ENCODE data around the gene ADARB2.

The ADARB2 gene

DNA sequence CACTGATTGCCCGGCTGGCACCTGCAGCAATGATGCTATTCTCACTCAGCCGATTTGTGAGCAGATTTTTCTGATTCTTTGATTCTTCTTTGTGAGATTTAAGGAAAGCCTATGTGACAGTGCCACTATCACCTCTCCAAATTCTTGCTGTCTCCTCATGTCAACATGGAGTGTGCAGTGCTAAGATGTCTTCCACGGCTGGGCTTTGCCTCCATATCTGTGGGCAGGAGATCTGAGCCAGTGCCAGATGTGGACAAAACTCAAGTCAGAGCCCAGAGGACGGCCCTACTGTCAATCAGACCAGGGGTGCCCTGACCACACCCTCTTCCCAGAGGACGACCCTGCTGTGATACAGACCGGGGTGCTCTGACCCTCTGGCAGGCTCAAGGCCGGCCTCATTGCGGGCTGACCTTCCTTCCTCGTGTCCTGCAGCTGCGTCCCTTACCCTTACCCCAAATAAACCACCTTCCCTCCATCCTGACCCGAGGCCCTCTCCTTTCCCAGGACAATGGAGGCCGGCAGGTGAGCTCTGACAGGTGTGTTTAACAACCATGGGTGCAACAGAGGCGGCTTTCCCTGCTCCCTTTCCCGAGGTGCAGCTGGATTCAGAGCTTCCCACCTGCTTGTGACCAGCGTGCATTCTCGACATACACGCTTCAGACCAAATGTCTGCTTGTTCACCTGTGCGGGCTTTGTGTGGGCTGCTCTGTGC, 221.4 kb downstream of the ADARB2 start:
- no peak for DNase-seq

DNA sequence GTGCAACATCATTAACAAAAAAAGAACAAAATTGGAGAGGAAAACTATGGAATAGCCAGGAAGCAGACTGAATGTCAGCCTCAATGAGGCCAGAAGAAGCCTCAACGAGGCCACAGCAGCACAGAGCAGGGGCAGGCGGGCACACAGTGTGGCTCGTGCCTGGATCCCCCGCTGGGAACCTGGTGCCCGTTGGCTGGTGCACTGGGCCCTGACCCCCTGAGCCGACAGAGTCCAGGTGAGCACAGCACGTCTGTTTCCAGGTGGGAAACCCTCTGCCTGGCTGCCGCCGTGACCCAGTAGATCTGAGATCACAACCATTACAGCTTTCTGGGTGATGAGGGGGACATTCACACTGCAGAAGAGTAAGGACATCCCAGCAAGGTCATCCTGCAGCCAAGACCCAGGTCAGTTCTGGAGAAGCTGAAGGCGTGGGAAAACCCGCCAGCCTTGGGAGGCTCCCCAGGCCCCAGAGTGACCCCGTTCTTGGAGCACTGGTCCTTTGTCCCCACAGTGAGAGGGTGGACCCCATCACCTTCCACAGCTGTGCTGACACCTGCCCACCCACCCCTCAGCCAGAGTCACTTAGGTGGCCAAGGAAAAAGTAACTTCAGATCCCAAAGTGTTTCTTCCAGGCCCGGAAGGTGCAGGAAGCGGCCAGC, 222.1 kb downstream of the ADARB2 start:
- DNase-seq = no peak

DNA sequence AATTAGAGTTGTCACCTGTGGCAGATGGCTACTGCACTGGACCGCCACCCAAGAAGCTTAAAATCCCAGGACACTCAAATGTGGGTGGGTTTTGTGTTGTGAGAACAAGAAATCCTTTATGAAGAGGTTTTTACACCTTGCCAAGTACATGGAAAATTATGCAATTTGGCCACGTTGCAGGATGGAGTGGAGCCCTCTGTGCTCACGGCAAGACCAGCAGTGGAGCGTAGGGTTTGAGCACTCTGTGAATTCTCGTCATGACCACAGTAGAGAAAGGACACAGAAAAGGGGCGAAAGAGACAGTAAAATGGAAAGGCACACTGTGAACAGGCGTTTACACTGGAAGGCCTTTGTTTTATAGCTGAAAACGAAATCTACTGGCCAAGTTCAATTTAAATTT, 222.6 kb downstream of the ADARB2 start:
- no peak for DNase-seq

DNA sequence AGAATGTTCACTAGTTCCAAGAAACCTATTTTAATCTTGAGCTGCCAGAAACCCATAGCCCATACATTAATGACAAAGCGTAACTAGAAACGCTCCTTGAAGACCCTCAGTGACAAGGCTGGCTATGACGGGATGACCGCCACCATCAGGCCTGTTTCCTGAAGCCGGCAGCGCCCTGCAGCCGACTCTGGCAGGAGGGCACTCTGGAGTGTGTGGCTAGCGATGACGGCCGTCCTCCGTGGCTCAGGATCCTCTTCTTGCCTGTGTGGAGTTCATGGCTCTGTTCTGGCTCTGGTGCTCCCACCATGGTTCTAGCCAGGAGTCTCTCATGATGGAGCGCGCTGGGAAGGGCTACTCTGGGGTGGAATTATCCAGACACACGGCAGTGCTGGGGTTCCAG, 224.1 kb downstream of the ADARB2 start:
- no peak for DNase-seq

DNA sequence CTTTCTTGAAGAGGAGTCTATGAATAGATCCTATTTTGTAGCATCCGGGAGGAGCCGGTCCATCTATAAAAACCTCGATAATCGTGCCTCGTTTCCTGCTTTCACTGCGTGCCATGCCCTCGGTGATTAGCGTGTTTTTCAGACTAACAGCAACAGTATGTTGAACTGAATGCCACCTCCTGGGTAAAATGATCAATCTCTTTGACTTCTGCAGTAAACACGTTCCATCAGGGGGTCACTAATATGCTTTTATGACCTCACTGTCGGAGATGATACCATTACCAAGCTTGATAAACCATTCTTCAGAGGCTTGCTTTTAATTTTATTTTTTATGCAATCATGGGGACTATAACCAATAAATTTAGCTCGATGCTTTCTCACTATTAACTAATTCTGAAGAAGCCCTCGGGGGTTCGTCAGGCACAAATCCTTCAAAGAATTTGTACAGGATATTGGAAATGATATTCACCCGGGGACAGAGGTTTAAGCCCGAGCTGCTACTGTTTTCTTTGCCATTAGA, 228.3 kb downstream of the ADARB2 start:
- no peak for DNase-seq

DNA sequence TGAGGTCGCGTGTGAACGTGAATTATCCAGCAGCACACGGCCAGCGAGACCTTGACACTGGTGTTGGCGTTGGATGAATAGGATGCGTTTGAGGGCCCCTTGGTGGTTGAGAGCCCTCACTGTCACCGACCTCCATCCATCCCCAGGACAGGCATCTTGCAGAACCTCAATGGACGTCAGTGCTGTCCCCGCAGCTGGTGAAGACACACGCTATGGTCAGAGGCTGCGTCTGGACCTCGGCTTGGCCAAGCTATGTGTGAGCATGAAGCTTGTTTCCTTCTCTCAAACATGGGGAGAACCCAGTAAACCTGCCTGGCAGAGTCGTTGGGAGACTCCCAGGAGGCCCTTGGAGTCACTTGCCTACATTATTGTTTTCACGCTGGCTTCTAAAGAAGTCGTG, 229.2 kb downstream of the ADARB2 start:
- DNase-seq = no peak

DNA sequence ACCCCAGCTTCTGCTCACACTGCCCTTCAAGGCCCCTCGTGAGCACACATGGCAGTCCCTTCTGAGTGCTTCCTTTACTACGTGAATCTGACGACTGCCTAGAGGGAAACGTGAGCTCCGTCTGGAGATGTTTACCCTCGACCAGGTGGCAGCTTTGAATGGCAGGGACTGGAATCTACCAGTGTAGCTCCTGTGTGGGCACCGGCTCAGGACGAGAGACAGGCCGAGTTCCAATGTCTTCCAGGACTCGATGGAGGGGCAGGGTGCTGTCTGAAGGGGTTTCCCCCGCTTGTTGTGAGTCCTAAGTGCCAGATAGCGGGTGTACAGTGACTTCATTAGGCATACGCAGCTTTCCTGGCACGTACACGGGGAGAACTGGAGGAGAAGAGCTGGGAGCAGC, 229.9 kb downstream of the ADARB2 start:
- no peak for DNase-seq

DNA sequence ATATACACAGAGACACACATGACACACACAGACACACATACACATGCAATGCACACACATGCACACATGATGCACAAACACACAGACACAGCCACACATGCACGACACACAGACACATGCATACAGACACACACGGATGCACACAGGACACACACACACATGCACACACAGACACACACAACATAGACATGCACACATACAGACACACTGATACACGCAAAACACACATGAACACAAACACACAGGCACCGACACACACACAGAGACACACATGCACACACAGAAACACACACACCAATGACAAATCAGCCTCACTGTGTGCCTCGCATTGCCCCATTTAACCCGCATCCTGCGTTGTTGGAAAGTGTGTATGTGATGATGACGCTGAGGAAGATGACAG, 232.4 kb downstream of the ADARB2 start:
- no peak for DNase-seq

DNA sequence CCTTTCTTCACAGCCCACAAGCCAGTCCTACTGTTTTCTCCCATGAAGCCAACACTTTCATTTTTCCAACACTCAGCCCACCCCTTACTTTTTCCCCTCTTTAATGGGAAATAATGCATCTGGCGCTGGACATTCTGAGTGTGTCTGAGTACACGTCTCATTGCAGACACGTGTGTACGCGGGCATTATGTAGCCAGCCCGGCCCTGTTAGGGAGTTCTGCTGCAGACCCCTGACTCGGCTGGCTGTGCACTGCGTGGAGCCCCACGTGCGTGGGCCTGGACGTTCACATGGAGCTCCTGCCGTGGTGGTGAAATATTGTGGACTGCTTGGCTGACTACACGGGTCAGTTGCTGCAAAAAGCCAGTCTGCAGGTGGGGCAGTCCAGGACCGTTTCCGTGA, 233.0 kb downstream of the ADARB2 start:
- DNase-seq = no peak

DNA sequence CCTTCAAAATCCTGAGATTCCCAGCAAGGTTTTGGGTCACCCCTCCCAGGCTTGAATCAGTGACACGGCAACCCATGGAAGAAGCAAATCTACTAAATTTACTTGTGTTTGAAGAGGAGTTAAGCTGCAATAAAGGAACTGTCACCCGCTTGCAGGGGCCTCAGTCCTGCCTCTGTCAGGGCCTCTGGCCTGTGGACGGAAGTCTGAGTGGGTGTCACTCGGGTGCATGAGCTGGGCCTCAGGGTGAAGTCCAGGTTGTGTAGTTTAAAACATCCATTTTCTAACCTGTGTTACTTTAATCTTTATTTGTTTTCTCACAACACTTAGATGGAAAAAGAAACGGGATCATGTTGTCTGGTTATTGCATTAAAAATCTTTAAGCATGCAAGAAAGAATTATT, 234.9 kb downstream of the ADARB2 start:
- no peak for DNase-seq

DNA sequence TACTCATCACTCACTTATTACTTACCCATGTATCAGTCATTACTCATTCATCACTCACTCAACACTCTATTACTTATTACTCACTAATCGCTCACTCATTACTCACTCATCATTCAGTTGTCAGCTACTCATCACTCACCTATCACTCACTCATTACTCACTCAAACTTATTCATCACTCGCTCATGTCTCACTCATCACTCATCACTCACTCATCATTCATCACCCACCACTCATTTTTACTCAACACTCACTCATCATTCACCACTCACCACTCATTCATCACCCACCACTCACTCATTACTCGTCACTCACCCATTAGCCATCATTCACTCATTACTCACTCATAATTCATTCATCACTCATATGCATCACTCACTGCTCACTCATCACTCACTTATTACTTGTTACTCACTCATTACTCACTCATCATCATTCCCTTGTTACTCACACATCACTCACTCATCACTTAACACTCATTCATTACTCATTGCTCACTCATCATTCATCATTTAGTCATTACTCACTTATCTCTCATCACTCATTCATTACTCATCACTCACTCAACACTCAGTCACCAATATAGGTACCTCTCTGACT, 237.9 kb downstream of the ADARB2 start:
- DNase-seq = no peak

DNA sequence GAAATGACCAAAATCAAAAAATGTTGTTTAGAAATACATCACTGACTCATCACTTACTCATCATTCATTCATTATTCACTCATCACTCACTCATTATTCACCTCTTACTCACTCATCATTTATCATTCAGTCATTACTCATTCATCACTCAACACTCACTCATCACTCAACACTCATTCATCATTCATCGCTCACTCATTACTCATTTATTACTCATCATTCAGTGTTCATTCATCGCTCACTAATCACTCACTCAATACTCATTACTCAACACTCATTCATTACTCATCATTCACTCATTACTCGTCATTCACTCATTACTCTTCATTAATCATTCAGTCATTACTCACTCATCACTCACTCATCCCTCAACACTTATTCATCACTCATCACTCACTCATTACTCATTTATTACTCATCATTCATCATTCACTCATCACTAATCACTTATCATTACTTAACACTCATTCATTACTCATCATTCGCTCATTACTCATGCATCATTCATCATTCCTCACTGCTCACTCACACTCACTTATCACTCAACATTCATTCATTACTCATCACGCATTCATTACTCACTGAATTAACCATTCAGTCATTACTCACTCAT, 238.5 kb downstream of the ADARB2 start:
- no peak for DNase-seq

DNA sequence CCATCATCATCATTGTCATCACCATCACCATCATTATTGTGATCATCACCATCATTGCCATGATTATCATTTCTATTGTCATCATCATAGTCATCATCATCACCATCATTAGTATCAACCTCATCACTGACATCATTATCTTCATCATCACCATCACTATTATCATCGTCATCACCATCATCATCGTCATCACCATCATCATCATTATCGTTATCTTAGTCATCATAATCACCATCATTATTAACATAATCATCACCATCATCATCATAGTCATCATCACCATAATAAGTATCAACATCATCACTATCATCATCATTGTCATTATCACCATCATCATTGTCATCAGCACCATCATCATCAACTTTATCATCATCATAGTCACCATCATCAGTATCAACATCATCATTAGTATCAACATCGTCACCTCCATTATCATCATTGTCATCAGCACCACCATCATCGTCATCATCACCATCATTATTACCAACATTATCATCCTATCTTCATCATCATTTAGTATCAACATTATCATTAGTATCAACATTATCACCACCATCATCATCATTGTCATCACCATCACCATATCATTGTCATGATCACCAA, 241.3 kb downstream of the ADARB2 start:
- no peak for DNase-seq

DNA sequence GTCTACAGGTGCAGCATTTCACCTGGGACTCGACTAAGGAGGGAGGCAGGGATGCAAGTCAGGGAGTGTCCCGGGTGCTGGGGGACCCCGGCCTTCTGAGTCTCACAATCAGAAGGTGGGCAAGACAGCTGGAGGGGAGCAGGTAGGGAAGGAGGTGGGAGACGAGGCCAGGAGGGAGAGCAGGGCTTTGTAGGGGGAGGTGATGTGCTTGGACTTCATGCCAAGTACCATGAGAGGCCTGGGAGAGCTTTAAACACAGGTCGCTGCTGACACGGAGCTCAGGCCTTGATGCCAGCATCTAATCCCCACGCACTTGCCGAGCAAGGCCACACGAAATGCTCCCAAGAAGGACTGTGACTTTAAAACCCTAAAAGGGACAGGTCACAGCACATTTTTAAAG, 244.7 kb downstream of the ADARB2 start:
- DNase-seq = no peak

DNA sequence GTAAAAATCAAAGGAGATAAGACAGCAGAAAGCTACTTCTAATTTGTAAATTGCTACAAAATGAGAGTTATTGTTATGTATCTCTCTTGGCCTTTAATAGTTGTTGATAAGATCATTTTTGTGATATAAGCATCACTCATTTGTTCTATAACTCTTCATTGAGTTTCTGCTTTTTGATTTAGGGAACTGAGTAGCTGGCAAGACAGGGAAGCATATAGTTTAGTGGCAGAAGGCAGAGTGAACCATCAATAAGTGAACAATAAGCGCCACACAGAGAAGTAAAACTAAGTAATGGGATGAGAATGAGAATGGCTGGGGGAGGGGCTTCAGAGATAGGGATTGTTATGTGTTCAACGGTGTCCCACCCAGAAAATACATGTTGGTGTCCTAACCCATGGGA, 245.4 kb downstream of the ADARB2 start:
- no peak for DNase-seq

DNA sequence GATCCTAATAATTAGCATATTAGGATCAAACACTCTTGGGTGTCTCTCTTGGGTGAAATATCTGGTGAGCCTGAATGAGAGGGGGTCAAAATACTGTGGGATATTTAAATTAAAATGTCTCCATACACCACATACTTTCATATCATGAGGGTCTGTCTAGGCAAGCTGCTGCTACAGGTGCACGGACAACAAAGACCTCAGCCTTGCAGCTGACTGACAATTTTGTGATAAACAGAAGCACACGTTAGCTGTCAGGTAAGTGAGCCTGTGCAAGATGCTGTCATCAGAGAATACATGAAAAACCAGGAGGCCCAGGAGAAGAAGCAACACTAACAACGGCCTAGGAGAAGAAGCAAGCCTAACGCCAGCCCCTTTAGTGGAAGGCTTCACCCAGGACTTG, 247.5 kb downstream of the ADARB2 start:
- DNase-seq = no peak

DNA sequence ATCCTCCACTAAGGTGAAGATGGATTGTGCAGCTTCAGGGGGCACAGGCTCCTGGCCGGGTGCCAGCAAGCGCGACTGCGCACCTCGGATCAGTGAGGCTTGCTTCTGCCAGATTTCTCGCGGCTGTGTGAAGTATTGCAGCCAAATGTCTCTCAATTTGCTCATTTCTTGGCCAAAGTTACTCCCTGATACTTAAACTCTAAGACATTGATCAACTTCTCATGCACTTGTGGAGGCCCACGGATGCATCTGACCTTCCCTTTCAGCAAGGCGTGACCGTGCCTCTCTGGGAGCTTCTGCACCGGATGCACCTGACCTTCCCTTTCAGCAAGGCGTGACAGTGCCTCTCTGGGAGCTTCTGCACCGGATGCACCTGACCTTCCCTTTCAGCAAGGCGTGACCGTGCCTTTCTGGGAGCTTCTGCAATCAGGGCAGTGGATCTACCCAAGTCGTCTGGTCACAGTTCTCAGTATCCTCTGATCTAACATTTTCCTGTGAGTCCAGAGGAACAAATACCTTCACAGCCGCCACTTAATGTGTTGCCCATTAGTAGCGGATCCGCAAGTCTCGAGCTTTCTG, 248.3 kb downstream of the ADARB2 start:
- peak; percentile 72 for DNase-seq

DNA sequence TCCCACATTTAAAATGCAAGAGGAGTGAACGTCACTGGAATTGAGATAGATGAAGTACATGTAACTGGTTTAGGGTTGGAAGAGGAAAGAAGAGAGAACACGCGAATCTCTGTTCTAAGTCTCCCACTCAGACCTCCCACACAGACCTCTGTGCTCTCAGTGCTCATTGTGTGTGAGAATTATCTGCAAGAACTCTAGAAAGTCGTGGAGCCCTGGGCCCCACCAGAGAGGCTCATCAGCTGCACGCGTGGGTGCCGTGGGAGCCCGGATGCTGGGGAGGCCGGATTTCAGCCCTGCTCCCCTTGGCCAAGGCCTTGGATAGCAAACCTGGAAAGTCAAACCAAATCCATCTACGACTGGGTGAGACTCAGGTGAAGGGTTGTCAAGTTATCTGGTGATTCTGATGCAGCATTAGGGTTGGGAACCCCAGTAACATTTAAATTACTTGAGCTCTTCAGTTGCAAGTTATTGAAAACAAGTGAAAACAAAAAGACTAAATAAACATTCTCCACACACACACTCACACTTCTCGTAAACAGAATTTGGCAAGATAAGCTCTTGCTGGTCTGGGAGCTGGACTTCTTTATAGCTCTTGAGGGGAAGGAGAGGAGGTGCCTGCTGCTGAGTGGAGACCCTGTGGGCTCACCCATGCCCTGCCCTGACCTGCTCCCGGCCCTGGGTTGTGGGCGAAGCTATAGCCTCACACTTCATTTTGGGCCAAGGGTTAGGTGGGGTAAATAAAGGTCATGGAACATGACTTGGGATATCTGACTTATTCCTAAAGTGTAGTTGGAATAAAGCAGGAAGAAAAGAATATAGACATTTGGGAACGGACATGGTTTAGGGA, 250.3 kb downstream of the ADARB2 start:
- no peak for DNase-seq

DNA sequence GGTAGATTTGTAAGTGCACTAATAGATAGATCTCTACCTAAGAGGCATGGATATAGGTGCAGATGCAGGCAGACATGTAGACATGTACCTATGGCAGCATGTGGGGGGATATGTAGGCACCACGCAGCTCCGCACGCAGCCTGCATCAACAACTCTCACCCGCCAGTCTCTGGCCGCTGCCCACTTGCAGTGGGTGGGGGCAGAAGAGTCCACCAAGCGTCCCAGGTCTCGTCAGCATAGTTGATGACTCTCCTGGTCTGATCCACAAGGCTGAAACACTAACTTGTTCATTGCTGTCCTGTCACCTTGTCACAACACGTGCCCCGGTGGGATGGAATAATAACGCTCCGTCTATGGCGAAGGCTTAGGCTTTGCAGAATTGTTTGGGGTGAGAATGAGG, 252.0 kb downstream of the ADARB2 start:
- no peak for DNase-seq

DNA sequence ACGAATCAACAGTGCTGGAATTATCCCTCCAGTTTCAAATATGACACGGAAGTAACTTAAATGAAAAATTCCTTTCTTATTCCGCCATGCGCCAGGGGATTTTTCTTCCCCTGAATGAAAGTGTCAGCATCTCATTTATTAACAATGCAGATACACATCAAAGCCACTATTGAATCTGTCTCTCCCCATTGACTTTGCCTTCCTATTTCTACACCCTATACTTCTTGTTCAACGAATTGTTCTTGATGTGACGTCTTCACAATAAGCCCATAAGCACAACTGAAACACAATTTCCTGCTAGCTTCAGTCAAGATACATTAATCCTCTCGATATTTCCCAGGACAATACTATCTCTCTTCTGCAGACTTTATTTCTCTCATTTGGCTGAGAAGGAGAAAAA, 253.5 kb downstream of the ADARB2 start:
- no peak for DNase-seq

DNA sequence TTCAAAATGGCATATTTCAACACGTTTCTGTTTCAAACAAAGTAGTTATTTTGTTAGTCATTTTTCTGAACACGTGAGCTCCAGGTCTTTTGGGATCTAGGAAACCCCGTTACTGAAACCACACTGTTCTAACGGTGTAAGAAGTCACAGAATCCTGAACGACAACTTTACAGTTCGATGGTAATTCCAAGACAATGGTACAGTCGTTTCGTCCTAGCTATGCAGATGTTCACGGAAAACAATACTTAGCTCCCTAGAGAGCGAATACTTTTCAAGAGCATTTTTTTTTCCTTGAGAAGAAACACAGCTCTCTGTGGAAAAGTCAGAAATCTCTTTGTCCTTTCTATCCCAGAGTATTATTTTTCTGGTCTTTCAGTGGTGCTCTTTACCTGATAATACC, 254.1 kb downstream of the ADARB2 start:
- DNase-seq = no peak

DNA sequence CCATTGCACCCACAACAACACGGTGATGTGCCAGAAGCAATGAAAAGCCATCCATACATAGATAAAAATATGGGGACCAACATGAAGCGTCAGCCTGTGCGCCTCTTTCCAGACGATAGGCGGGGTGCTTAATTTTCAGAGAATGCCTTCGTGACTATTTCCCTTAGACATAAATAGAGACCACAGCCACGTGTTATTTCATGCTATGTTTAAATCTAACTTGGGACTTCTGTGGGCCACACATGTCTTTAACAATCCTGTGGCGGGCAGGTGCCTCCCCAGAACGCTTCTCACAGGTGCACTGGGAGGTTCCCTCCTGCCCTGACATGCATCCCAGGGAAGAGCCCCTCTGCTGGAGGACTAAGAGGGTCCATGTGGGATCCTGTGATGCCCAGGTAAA, 259.7 kb downstream of the ADARB2 start:
- no peak for DNase-seq

Measured in CD4-positive, alpha-beta T cell treated with Interleukin-15 for 1 hour (primary cell).